Right atrium auricular region (tissue), 2 donors: ENCODE measurements around the gene TLK2. TPM values are rescaled to one million over a fixed set of nuclear protein-coding genes. Genes with fewer than 3 reads are reported as not detected.

ENCODE experiments used
- DNase-seq: peaks from one replicate; pipeline ENCODE4 v3.0.0-alpha.2; 2019; ENCODE audit warnings: low spot score
- H3K27ac ChIP-seq, 2 donors: fragments of 200-600 bp; sonication (generic); 1 replicate in 1 of 2; 2 replicates in 1 of 2; pipeline ENCODE4 v1.5.1; 2016 to 2019
- H3K27me3 ChIP-seq, 2 donors: fragments of 200-600 bp; sonication (generic); one replicate each; pipeline versions ENCODE4 v1.5.1 to v1.6.0; 2017 to 2019
- H3K36me3 ChIP-seq: fragments of 200-600 bp; sonication (generic); one replicate; pipeline ENCODE4 v1.5.1; 2016
- H3K4me1 ChIP-seq, 2 donors: fragments of 200-600 bp; sonication (generic); one replicate each; pipeline versions ENCODE4 v1.5.1 to v1.6.0; 2017 to 2019
- H3K4me3 ChIP-seq, 2 donors: fragments of 200-600 bp; sonication (generic); 1 replicate in 1 of 2; 2 replicates in 1 of 2; pipeline ENCODE4 v1.5.1; 2017 to 2019; ENCODE audit warnings: mild to moderate bottlenecking in 1 of 2, moderate library complexity in 1 of 2
- H3K9me3 ChIP-seq, 2 donors: fragments of 200-600 bp; sonication (generic); one replicate each; pipeline ENCODE4 v1.5.1; 2019
- CTCF ChIP-seq, 2 donors: fragments of 200-600 bp; sonication (generic); IDR thresholded peaks; one replicate each; pipeline ENCODE4 v1.5.1; 2019; ENCODE audit warnings: antibody characterized with exemption in 2 of 2
- total RNA-seq, 2 donors: library from RNA; depleted of rRNA; stranded (reverse); fragments of >200 nt; gene quantifications; one replicate each; pipeline ENCODE4 v1.1.0, GENCODE V29; 2016

Gene TLK2
- total RNA-seq, 2 donors from 2014 or later = 22.3 to 28.3 TPM

GRCh38 chr17:62625870-62626200 is 147.2 kb downstream of the TLK2 start:
- TF ChIP-seq CTCF (IDR thresholded peaks at IDR 0.05) = no peak
- no peaks in the 10 kb centered on the region for H3K27me3 ChIP-seq
- no peaks in the 10 kb centered on the region for H3K9me3 ChIP-seq
- no peak for DNase-seq
- no peak overlapping the region for H3K27ac ChIP-seq
- peaks cover 0 to 33% of the 10 kb centered on the region in 2 donors for H3K4me1 ChIP-seq
- no peaks in the 10 kb centered on the region for H3K36me3 ChIP-seq
- no peak overlapping the region for H3K4me3 ChIP-seq

- no peaks in the 10 kb centered on the region for H3K9me3 ChIP-seq
- no peak for TF ChIP-seq CTCF (IDR thresholded peaks at IDR 0.05)
- no peaks in the 10 kb centered on the region for H3K27me3 ChIP-seq
- no peaks in the 10 kb centered on the region for H3K36me3 ChIP-seq
- peak; percentile 86 for DNase-seq
- H3K4me1 ChIP-seq = peaks cover 0 to 33% of the 10 kb centered on the region in 2 donors
- peak overlapping the region; percentile 46 to 61 for H3K4me3 ChIP-seq
- peak overlapping the region; percentile 82 to 93 for H3K27ac ChIP-seq
Measured at GRCh38 chr17:62626719-62627218, 148.1 kb downstream of the TLK2 start.

DNA sequence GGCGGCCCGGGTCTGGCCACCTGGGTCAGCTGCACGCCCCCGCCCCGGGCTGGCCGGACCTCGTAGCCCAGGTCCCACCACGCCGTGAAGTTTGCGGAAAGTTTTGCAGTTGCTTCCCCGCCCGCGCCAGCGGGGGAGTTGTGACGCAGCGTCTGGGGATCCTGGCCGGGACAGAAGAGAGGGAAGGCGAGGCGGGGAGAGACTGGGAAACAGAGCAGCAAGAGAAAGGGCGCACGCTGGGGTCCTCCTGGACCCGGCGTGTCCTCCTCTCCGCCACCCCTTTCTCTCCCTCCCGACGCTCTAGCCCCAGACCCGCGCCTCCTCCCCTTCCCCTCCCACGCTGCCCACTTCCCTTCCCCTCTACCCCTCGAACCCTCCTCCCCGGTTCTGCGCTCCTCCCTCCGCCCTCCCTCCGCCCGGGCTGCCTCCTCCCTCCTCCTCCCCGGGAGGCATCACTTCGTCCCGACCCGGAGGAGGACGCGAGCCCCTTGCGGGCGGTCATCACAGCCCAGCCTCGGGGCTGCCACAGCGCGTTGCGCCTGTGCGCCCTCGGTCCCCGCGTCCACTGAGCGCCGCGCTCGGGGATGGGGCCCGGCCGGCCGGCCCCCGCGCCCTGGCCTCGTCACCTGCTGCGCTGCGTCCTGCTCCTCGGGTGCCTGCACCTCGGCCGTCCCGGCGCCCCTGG is 148.7 kb downstream of the TLK2 start, which contains the start of gene MRC2:
MRC2 (plus strand) TSS at position 452 of the 685 bp plus-strand sequence; CDS start at position 585, 133 bp downstream.
- Histone ChIP-seq H3K4me3 (peak within 1 kb of the TSS; percentile 46 to 61), H3K9me3 (no peaks in the 10 kb centered on the region), H3K36me3 (no peaks in the 10 kb centered on the region), H3K27ac (peak within 1 kb of the TSS; percentile 82 to 93), H3K4me1 (peaks cover 0 to 33% of the 10 kb centered on the region in 2 donors), H3K27me3 (no peaks in the 10 kb centered on the region)
- peak; percentile 87 for DNase-seq
- TF ChIP-seq CTCF (IDR thresholded peaks at IDR 0.05) = no peak

- Histone ChIP-seq H3K27me3 (no peaks in the 10 kb centered on the region), H3K9me3 (no peaks in the 10 kb centered on the region), H3K4me1 (peaks cover 0 to 33% of the 10 kb centered on the region in 2 donors), H3K27ac (peak overlapping the region; percentile 82 to 93), H3K4me3 (peak overlapping the region; percentile 46 to 61), H3K36me3 (no peaks in the 10 kb centered on the region)
- no peak for TF ChIP-seq CTCF (IDR thresholded peaks at IDR 0.05)
- DNase-seq = no peak
Measured at GRCh38 chr17:62627904-62628633, 149.4 kb downstream of the TLK2 start.

GRCh38 chr17:62628831-62629555 is 150.4 kb downstream of the TLK2 start:
- H3K27me3 ChIP-seq = no peaks in the 10 kb centered on the region
- peak overlapping the region; percentile 82 to 93 for H3K27ac ChIP-seq
- no peaks in the 10 kb centered on the region for H3K9me3 ChIP-seq
- no peak for DNase-seq
- no peaks in the 10 kb centered on the region for H3K36me3 ChIP-seq
- H3K4me1 ChIP-seq = peaks cover 0 to 33% of the 10 kb centered on the region in 2 donors
- H3K4me3 ChIP-seq = peak overlapping the region; percentile 46 to 61
- TF ChIP-seq CTCF (IDR thresholded peaks at IDR 0.05) = no peak
